ENCODE data around the gene FBXL16. TPM values are rescaled to one million over a fixed set of nuclear protein-coding genes. Genes with fewer than 3 reads are reported as not detected.

The FBXL16 gene
- total and polyA plus RNA-seq, 4 donors: under 0.01 to 0.14 TPM; not detected in 2

DNA sequence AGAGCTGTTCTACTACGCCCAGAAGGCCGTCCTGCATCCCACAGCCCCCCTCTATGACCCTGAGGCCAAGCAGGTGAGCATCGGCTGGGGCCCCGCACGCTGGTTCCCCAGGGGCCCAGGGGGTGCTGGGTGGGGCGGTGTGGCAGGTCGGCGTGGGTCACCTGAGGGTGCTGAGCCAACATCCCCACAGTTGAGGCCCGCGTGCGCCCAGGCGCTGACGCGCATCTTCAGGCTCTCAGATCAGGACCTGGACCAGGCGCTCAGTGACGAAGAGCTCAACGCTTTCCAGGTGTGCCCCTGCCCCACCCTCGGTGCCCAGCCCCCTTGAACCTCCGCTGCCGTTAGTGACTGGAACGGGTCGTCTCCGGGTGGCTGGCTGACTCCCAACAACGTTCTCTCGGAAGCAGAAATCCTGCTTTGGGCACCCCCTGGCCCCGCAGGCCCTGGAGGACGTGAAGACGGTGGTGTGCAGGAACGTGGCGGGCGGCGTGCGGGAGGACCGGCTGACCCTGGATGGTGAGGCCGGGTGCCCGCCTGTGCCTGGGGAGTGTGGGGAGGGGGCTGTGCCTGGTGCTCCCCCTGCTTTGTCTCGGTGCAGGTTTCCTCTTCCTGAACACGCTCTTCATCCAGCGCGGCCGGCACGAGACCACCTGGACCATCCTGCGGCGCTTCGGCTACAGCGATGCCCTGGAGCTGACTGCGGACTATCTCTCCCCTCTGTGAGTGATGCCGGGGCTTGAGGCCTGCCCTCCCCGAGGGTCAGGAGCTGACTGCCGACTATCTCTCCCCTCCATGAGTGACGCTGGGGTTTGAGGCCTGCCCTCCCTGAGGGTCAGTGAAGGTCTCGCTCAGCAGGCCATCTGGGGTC lies 34.9 kb downstream of the FBXL16 start:
- DNase-seq (ENCODE audit: low spot score): no peak
- TF ChIP-seq JUND (IDR thresholded peaks at IDR 0.05): no peak
- TF ChIP-seq HNF4A (conservative IDR thresholded peaks at IDR 0.05): no peak
- no peak for TF ChIP-seq NR2F2 (IDR thresholded peaks at IDR 0.05)
- TF ChIP-seq FOXA1 (IDR thresholded peaks at IDR 0.05): no peak
- no peak for TF ChIP-seq RAD21 (IDR thresholded peaks at IDR 0.05)
- TF ChIP-seq TAF1 (conservative IDR thresholded peaks at IDR 0.05): no peak
- no peak for TF ChIP-seq GABPA (IDR thresholded peaks at IDR 0.05 in 1 of 2, conservative IDR thresholded peaks at IDR 0.05 in 1 of 2)
- no peak for TF ChIP-seq SP1 (IDR thresholded peaks at IDR 0.05)
- no peak for TF ChIP-seq RXRA (IDR thresholded peaks at IDR 0.05)
- TF ChIP-seq, protein P1, sequence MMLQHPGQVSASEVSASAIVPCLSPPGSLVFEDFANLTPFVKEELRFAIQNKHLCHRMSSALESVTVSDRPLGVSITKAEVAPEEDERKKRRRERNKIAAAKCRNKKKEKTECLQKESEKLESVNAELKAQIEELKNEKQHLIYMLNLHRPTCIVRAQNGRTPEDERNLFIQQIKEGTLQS (IDR thresholded peaks at IDR 0.05): no peak
- no peak for TF ChIP-seq YY1 (IDR thresholded peaks at IDR 0.05)
- TF ChIP-seq, protein P2, sequence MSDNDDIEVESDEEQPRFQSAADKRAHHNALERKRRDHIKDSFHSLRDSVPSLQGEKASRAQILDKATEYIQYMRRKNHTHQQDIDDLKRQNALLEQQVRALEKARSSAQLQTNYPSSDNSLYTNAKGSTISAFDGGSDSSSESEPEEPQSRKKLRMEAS (IDR thresholded peaks at IDR 0.05): no peak
- Histone ChIP-seq H3K36me3 (ENCODE audit: control insufficient read depth in 4 of 4, insufficient read depth in 3 of 4, low read depth in 1 of 4, low read length in 3 of 4) (peaks cover 5 to 37% (median 19%) of the 10 kb centered on the region in 4 donors), H3K4me3 (ENCODE audit: low read depth in 1 of 3, low read length in 3 of 3) (no peak overlapping the region), H3K9ac (ENCODE audit: low read depth in 1 of 2, low read length in 2 of 2) (no peak overlapping the region), H3K27ac (ENCODE audit: low read depth in 1 of 2, low read length in 2 of 2) (no peak overlapping the region), H3K9me3 (ENCODE audit: control insufficient read depth in 4 of 4, low read length in 3 of 4) (no peaks in the 10 kb centered on the region), H3K27me3 (ENCODE audit: control insufficient read depth in 4 of 4, insufficient read depth in 4 of 4, low read length in 3 of 4) (no peaks in the 10 kb centered on the region), H3K4me1 (ENCODE audit: control insufficient read depth in 4 of 4, insufficient read depth in 4 of 4, low read length in 3 of 4) (peaks cover 13 to 30% (median 19%) of the 10 kb centered on the region in 4 donors)
- 95% methylated on average over 52 of the region's 52 CpGs for WGBS

DNA sequence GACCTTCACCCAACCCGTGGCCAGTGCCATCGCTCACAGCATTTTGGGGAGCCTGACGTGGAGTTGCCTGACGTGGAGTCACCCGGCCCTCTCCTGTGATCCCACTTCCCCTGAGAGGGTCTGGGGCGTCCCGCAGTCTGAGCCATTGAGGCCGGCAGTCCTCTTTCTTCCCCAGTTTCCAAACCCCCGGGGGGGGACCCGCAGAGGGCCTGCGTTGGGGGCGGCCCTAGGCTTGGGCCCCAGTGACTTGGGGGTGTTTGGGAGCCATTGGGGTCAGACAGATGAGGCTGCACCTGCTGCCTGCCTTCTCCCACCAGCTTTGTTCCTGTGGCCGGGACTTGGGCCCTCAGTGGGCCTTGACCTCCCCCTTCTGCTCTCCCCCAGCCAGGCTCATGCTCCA lies 35.9 kb downstream of the FBXL16 start:
- Histone ChIP-seq H3K27ac (ENCODE audit: low read depth in 1 of 2, low read length in 2 of 2) (no peak overlapping the region), H3K9me3 (ENCODE audit: control insufficient read depth in 4 of 4, low read length in 3 of 4) (no peaks in the 10 kb centered on the region), H3K4me3 (ENCODE audit: low read depth in 1 of 3, low read length in 3 of 3) (no peak overlapping the region), H3K4me1 (ENCODE audit: control insufficient read depth in 4 of 4, insufficient read depth in 4 of 4, low read length in 3 of 4) (peaks cover 7 to 19% (median 15%) of the 10 kb centered on the region in 4 donors), H3K9ac (ENCODE audit: low read depth in 1 of 2, low read length in 2 of 2) (no peak overlapping the region), H3K36me3 (ENCODE audit: control insufficient read depth in 4 of 4, insufficient read depth in 3 of 4, low read depth in 1 of 4, low read length in 3 of 4) (peaks cover 5 to 37% (median 19%) of the 10 kb centered on the region in 4 donors), H3K27me3 (ENCODE audit: control insufficient read depth in 4 of 4, insufficient read depth in 4 of 4, low read length in 3 of 4) (no peaks in the 10 kb centered on the region)
- no peak for DNase-seq (ENCODE audit: low spot score)
- WGBS: 95% methylated on average over 13 of the region's 13 CpGs
- TF ChIP-seq, protein P1 (IDR thresholded peaks at IDR 0.05): no peak
- TF ChIP-seq, protein P3, sequence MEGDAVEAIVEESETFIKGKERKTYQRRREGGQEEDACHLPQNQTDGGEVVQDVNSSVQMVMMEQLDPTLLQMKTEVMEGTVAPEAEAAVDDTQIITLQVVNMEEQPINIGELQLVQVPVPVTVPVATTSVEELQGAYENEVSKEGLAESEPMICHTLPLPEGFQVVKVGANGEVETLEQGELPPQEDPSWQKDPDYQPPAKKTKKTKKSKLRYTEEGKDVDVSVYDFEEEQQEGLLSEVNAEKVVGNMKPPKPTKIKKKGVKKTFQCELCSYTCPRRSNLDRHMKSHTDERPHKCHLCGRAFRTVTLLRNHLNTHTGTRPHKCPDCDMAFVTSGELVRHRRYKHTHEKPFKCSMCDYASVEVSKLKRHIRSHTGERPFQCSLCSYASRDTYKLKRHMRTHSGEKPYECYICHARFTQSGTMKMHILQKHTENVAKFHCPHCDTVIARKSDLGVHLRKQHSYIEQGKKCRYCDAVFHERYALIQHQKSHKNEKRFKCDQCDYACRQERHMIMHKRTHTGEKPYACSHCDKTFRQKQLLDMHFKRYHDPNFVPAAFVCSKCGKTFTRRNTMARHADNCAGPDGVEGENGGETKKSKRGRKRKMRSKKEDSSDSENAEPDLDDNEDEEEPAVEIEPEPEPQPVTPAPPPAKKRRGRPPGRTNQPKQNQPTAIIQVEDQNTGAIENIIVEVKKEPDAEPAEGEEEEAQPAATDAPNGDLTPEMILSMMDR (IDR thresholded peaks at IDR 0.05; ENCODE audit: low read depth, low read length, missing input control): no peak
- TF ChIP-seq HNF4G (IDR thresholded peaks at IDR 0.05) (no peak), FOXA2 (IDR thresholded peaks at IDR 0.05) (no peak), TAF1 (conservative IDR thresholded peaks at IDR 0.05) (no peak), EGR1 (IDR thresholded peaks at IDR 0.05; ENCODE audit: low read depth in 2 of 2) (no peak), RXRA (IDR thresholded peaks at IDR 0.05) (no peak)
- TF ChIP-seq, protein P2 (IDR thresholded peaks at IDR 0.05): no peak

Data from liver (tissue), 9 donors.